ENCODE measurements around the gene SLC26A1.

Gene SLC26A1

GRCh38 chr4:998096-998691 is 5.0 kb upstream of the SLC26A1 start:
- DNase-seq = no peak

- DNase-seq = no peak
Measured at GRCh38 chr4:997375-998071, 4.3 kb upstream of the SLC26A1 start.

GRCh38 chr4:996997-997374 is 3.8 kb upstream of the SLC26A1 start:
- no peak for DNase-seq

- DNase-seq = no peak
Measured at GRCh38 chr4:996030-996996, 3.1 kb upstream of the SLC26A1 start.

GRCh38 chr4:995311-996026 is 2.3 kb upstream of the SLC26A1 start:
- no peak for DNase-seq

- DNase-seq = no peak
Measured at GRCh38 chr4:992297-993110, 700 bp downstream of the SLC26A1 start.

GRCh38 chr4:991451-992296 is 1.5 kb downstream of the SLC26A1 start:
- DNase-seq = no peak

- DNase-seq = no peak
Measured at GRCh38 chr4:990746-991367, 2.3 kb downstream of the SLC26A1 start.

- no peak for DNase-seq
Measured at GRCh38 chr4:989722-990471, 3.3 kb downstream of the SLC26A1 start.

GRCh38 chr4:988726-989721 is 4.2 kb downstream of the SLC26A1 start:
- no peak for DNase-seq

GRCh38 chr4:987624-988513 is 5.3 kb downstream of the SLC26A1 start:
- no peak for DNase-seq

GRCh38 chr4:986879-987623 is 6.2 kb downstream of the SLC26A1 start, which contains the start of gene IDUA:
Gene IDUA, plus strand, starts transcription at chr4:987044. Its CDS starts 41 bp downstream, at chr4:987085.
- peak; percentile 54 for DNase-seq

- no peak for DNase-seq
Measured at GRCh38 chr4:986428-986878, 6.8 kb downstream of the SLC26A1 start.

- DNase-seq = no peak
Measured at GRCh38 chr4:985123-985830, 7.9 kb downstream of the SLC26A1 start.

GRCh38 chr4:984336-985054 is 8.7 kb downstream of the SLC26A1 start:
- DNase-seq = no peak

All from NCI-H345 (cell line).